Left ventricle myocardium inferior (tissue), 1 donor: ENCODE measurements around the gene SHPK. TPM values are rescaled to one million over a fixed set of nuclear protein-coding genes. Genes with fewer than 3 reads are reported as not detected.

Experiments
- DNase-seq: peaks from one replicate; pipeline ENCODE4 v3.0.0-alpha.2; 2020
- H3K27ac ChIP-seq: fragments of 200-600 bp; replicated peaks from 2 replicates; pipeline ENCODE4 v1.8.0; 2021
- H3K27me3 ChIP-seq: fragments of 200-600 bp; 2 replicates; pipeline ENCODE4 v1.8.0; 2021; ENCODE audit warnings: low read depth
- H3K36me3 ChIP-seq: fragments of 200-600 bp; 2 replicates; pipeline ENCODE4 v1.8.0; 2021
- H3K4me1 ChIP-seq: fragments of 200-600 bp; 2 replicates; pipeline ENCODE4 v1.8.0; 2021
- H3K4me3 ChIP-seq: fragments of 200-600 bp; 2 replicates; pipeline ENCODE4 v1.8.0; 2021; ENCODE audit warnings: mild to moderate bottlenecking, moderate library complexity
- H3K9me3 ChIP-seq: fragments of 200-600 bp; replicated peaks from 2 replicates; pipeline ENCODE4 v1.8.0; 2021
- intact Hi-C: fragments of 100-400 bp; cut with micrococcal nuclease; formaldehyde crosslinking; loops from one replicate; pipeline ENCODE4 v1.11.0; 2022
- total RNA-seq: library from RNA; stranded (reverse); fragmentation: NEBNext Ultra II Directional; extraction: Animal tissue kit (Norgen Biotek cat#: 25700); gene quantifications from one replicate; pipeline ENCODE4 v1.2.1, GENCODE V29; 2021
- TF ChIP-seq, protein P1 (sequence below): fragments of 200-600 bp; IDR thresholded peaks from 2 replicates; pipeline ENCODE4 v1.8.0; 2021; ENCODE audit warnings: antibody characterized with exemption, mild to moderate bottlenecking, borderline replicate concordance
- donor health status: DM: no; HTN: yes; CAD: no; lungs with severe emphysema.

Gene SHPK
- total RNA-seq, 1 donor from 2014 or later: 4.0 TPM

- Histone ChIP-seq H3K27me3 (peaks cover 16% of the 10 kb centered on the region), H3K9me3 (no peaks in the 10 kb centered on the region)
Observed at GRCh38 chr17:3681057-3681456, 45.0 kb upstream of the SHPK start.

GRCh38 chr17:3679531-3680126 lies 43.6 kb upstream of the SHPK start:
- no peaks in the 10 kb centered on the region for H3K9me3 ChIP-seq
- intact Hi-C loops: no loop called here

More at GRCh38 chr17:3681057-3681456, 45.0 kb upstream of the SHPK start:
- TF ChIP-seq, protein P1, sequence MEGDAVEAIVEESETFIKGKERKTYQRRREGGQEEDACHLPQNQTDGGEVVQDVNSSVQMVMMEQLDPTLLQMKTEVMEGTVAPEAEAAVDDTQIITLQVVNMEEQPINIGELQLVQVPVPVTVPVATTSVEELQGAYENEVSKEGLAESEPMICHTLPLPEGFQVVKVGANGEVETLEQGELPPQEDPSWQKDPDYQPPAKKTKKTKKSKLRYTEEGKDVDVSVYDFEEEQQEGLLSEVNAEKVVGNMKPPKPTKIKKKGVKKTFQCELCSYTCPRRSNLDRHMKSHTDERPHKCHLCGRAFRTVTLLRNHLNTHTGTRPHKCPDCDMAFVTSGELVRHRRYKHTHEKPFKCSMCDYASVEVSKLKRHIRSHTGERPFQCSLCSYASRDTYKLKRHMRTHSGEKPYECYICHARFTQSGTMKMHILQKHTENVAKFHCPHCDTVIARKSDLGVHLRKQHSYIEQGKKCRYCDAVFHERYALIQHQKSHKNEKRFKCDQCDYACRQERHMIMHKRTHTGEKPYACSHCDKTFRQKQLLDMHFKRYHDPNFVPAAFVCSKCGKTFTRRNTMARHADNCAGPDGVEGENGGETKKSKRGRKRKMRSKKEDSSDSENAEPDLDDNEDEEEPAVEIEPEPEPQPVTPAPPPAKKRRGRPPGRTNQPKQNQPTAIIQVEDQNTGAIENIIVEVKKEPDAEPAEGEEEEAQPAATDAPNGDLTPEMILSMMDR: no peak
- DNase-seq: no peak
- H3K4me3 ChIP-seq: no peak overlapping the region
- H3K36me3 ChIP-seq: no peaks in the 10 kb centered on the region
- no peak overlapping the region for H3K27ac ChIP-seq
- intact Hi-C loops: no loop called here
- no peaks in the 10 kb centered on the region for H3K4me1 ChIP-seq

DNA sequence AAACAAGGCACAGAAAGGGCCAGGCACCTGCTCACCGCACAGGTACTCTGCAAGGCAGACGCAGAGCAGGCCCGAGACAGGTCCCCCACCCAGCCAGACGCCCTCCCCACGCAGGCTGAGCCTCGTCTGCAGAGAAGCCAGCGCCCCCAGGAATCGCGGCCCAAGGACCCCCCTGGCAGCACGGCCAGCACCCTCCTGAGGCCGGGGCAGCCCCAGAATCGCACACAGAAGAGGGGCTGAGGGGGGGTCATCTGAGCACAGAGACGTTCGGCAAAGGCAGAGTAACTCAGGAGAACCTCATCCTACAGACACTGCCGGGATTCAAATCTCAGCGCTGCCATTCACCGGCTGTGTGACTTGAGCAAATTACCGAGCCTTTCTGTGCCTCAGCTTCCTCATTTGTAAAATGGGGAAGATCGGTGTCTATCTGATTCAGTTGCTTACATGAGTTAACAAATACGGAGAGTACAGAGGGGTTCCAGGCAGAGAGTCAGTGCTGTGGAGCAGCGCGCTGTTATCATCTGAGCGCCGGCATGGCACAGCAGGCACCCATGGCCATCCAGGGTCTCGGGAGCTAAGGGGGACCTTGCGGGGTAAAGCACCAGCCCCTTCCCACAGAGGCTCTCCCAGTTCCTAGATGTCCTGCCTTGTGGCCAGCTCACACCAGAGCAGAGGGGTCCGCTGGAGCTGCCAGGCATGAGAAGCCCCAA lies 42.9 kb upstream of the SHPK start:
- DNase-seq: no peak
- H3K27me3 ChIP-seq: peaks cover 2% of the 10 kb centered on the region

More at GRCh38 chr17:3679531-3680126, 43.6 kb upstream of the SHPK start:
- Histone ChIP-seq H3K27ac (no peak overlapping the region), H3K36me3 (no peaks in the 10 kb centered on the region), H3K27me3 (peaks cover 9% of the 10 kb centered on the region), H3K4me3 (no peak overlapping the region), H3K4me1 (no peaks in the 10 kb centered on the region)
- DNase-seq: no peak
- TF ChIP-seq, protein P1: no peak

DNA sequence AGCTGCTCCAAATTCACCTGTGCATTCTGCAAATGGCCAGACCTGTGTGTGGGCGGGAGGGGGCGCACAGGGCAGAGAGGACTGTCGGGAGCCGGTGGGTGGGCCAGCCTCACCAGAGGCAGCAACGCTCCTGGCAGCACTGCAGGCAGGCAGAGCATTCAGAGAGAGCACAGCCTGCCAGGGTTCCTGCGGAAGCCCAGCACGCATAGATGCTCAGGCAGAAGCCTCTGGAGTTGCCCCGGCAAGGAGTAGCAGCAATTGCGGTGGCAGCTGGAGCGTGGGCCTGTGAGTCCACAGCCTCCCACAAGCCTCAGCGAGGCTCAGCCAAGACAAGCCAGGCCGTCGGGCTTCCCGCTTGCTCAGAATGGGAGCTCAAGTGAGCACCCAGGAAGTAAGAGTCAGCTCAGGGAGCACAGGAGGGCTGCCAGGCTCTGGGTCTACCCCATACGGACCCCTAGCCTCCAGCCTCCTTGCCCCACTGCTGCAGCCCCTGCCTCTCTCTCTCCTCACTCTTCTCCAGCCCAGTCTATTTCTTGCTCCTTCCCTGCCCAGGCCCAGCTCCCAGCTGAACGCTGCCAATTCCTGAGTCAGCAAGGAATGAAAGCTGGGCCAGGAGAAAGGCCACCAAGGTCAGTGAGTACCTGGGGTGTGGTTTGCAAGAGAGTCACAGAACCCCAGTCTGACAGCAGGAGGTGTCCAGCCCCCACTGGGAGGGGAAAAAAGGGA lies 42.2 kb upstream of the SHPK start:
- DNase-seq: no peak
- intact Hi-C loops: no loop called here

More for the DNA sequence above, 42.9 kb upstream of the SHPK start:
- no peak overlapping the region for H3K27ac ChIP-seq
- no peaks in the 10 kb centered on the region for H3K9me3 ChIP-seq
- intact Hi-C loops: no loop called here
- TF ChIP-seq, protein P1: no peak
- H3K4me3 ChIP-seq: no peak overlapping the region
- no peaks in the 10 kb centered on the region for H3K4me1 ChIP-seq
- no peaks in the 10 kb centered on the region for H3K36me3 ChIP-seq

GRCh38 chr17:3675886-3676285 lies 39.8 kb upstream of the SHPK start:
- intact Hi-C loops: no loop called here
- no peaks in the 10 kb centered on the region for H3K4me1 ChIP-seq
- H3K9me3 ChIP-seq: no peaks in the 10 kb centered on the region
- no peak overlapping the region for H3K27ac ChIP-seq
- no peaks in the 10 kb centered on the region for H3K36me3 ChIP-seq
- TF ChIP-seq, protein P1: no peak
- no peak for DNase-seq
- no peaks in the 10 kb centered on the region for H3K27me3 ChIP-seq
- H3K4me3 ChIP-seq: no peak overlapping the region

More for the DNA sequence above, 42.2 kb upstream of the SHPK start:
- TF ChIP-seq, protein P1: no peak
- Histone ChIP-seq H3K4me1 (no peaks in the 10 kb centered on the region), H3K36me3 (no peaks in the 10 kb centered on the region), H3K9me3 (no peaks in the 10 kb centered on the region), H3K27me3 (no peaks in the 10 kb centered on the region), H3K27ac (no peak overlapping the region), H3K4me3 (no peak overlapping the region)
